Breast epithelium (tissue), 3 donors: Measurements from ENCODE around the gene PLAAT3.

ENCODE experiments used
- CTCF ChIP-seq, 3 donors: fragments of 450-650 bp; IDR thresholded peaks; one replicate each; pipeline ENCODE4 v1.5.1; 2016 to 2017; ENCODE audit warnings: antibody characterized with exemption in 3 of 3, mild to moderate bottlenecking in 3 of 3, moderate library complexity in 3 of 3
- POLR2A ChIP-seq: fragments of 450-650 bp; IDR thresholded peaks from one replicate; pipeline ENCODE4 v1.6.1; 2016; ENCODE audit warnings: antibody characterized with exemption, mild to moderate bottlenecking, moderate library complexity
- POLR2AphosphoS5 ChIP-seq, 3 donors: sonication (generic); formaldehyde crosslinking; IDR thresholded peaks; one replicate each; pipeline ENCODE4 v1.6.1; 2017; ENCODE audit warnings: antibody characterized with exemption in 3 of 3

- TF ChIP-seq CTCF (IDR thresholded peaks at IDR 0.05) = no peak
- no peak for TF ChIP-seq POLR2AphosphoS5 (IDR thresholded peaks at IDR 0.05)
- TF ChIP-seq POLR2A = no peak
Measured at GRCh38 chr11:63532117-63532516, 82.1 kb downstream of the PLAAT3 start.
